K562 (cell line): ENCODE results near the gene ZNF628. TPM values are rescaled to one million over a fixed set of nuclear protein-coding genes. Genes with fewer than 3 reads are reported as not detected.
A peak's percentile ranks its signal among the peaks of the same experiment; 100 is the strongest.

Source experiments
- ASH1L ChIP-seq: fragments of 450-650 bp; IDR thresholded peaks from 2 replicates; pipeline ENCODE4 v1.6.1; 2018; ENCODE audit warnings: borderline replicate concordance, mild to moderate bottlenecking, low read depth; ENCODE audit not compliant: partially characterized antibody
- CXXC5 ChIP-seq: fragments of 250-450 bp; sonication (Bioruptor Pico); IDR thresholded peaks from 2 replicates; pipeline ENCODE4 v1.8.0; 2022; ENCODE audit warnings: inconsistent platforms, mild to moderate bottlenecking, moderate library complexity
- FOS ChIP-seq: IDR thresholded peaks from 3 replicates; pipeline ENCODE4 v1.6.1; 2011; ENCODE audit not compliant: insufficient read length; ENCODE audit errors: extremely low read depth
- FOXO4 ChIP-seq: fragments of 450-650 bp; formaldehyde crosslinking; IDR thresholded peaks from 2 replicates; pipeline ENCODE4 v1.4.0; 2020; ENCODE audit warnings: mild to moderate bottlenecking, moderate library complexity
- FUS ChIP-seq: fragments of 200-400 bp; formaldehyde crosslinking; optimal IDR thresholded peaks from 2 replicates; pipeline ENCODE3; 2017; ENCODE audit warnings: low read depth, low read length
- GATAD2A ChIP-seq: fragments of 450-650 bp; IDR thresholded peaks from 2 replicates; pipeline ENCODE4 v1.6.1; 2017
- HES1 ChIP-seq: fragments of 450-650 bp; IDR thresholded peaks from 2 replicates; pipeline ENCODE4 v1.6.1; 2016; ENCODE audit warnings: low read depth, mild to moderate bottlenecking, moderate library complexity
- HNRNPUL1 ChIP-seq: fragments of 200-400 bp; formaldehyde crosslinking; IDR thresholded peaks from 2 replicates; pipeline ENCODE4 v1.6.1; 2017; ENCODE audit warnings: low read length
- NEUROD1 ChIP-seq: fragments of 150-350 bp; IDR thresholded peaks from 2 replicates; pipeline ENCODE4 v1.6.1; 2014; ENCODE audit warnings: borderline replicate concordance, low read length, low read depth; ENCODE audit not compliant: partially characterized antibody
- PCBP1 ChIP-seq: fragments of 200-400 bp; formaldehyde crosslinking; IDR thresholded peaks from 2 replicates; pipeline ENCODE4 v1.6.1; 2018; ENCODE audit warnings: mild to moderate bottlenecking, low read depth, low read length; ENCODE audit not compliant: poor library complexity, severe bottlenecking
- PHF20 ChIP-seq: fragments of 450-650 bp; IDR thresholded peaks from 2 replicates; pipeline ENCODE4 v1.6.1; 2018; ENCODE audit not compliant: partially characterized antibody
- POLR2AphosphoS2 ChIP-seq: IDR thresholded peaks from 2 replicates; pipeline ENCODE4 v1.6.1; 2012; ENCODE audit warnings: low read length, improper control_type of control experiment
- STAG1 ChIP-seq: sonication (generic); formaldehyde crosslinking; IDR thresholded peaks from 2 replicates; pipeline ENCODE4 v1.5.0; 2020; ENCODE audit warnings: missing genetic modification reagents, borderline replicate concordance
- TAF7 ChIP-seq: fragments of 450-650 bp; IDR thresholded peaks from 2 replicates; pipeline ENCODE4 v1.6.1; 2016; ENCODE audit warnings: missing genetic modification characterization, missing compliant biosample characterization
- TRIM25 ChIP-seq: fragments of 450-650 bp; IDR thresholded peaks from 2 replicates; pipeline ENCODE4 v1.7.0; 2016; ENCODE audit warnings: borderline replicate concordance
- U2AF2 ChIP-seq: fragments of 200-400 bp; formaldehyde crosslinking; optimal IDR thresholded peaks from 2 replicates; pipeline ENCODE3; 2017; ENCODE audit warnings: low read depth, mild to moderate bottlenecking, low read length
- ZNF165 ChIP-seq: fragments of 250-450 bp; sonication (Bioruptor Pico); IDR thresholded peaks from 2 replicates; pipeline ENCODE4 v1.4.0; 2020; ENCODE audit warnings: borderline replicate concordance
- ZNF785 ChIP-seq: fragments of 250-450 bp; sonication (Bioruptor Pico); IDR thresholded peaks from 2 replicates; pipeline ENCODE4 v1.4.0; 2020; ENCODE audit warnings: mild to moderate bottlenecking
- polyA plus RNA-seq, 8 experiments: library from polyadenylated mRNA; depleted of rRNA in 4 of 8; stranded (reverse) in 5 of 8; unstranded in 3 of 8; fragments of >200 nt; fragmentation: Nextera tagmentation in 2 of 8; fragmentation: Illumina TruSeq in 1 of 8; extraction: Ambion mirVana in 2 of 8; extraction: Trizol in 1 of 8; gene quantifications; 2 replicates each; pipeline versions ENCODE4 v1.2.1 to v1.2.3, GENCODE V29; 2011 to 2014; ENCODE audit warnings: inconsistent platforms in 1 of 8, missing spikeins in 1 of 8
- total RNA-seq, 7 experiments: library from RNA; depleted of rRNA in 6 of 7; stranded (reverse); fragments of >200 nt in 6 of 7; fragmentation: Illumina TruSeq in 2 of 7; extraction: Trizol in 2 of 7; gene quantifications; 2 replicates each; pipeline versions ENCODE4 v1.2.1 to v1.2.3, GENCODE V29; 2011 to 2021; ENCODE audit warnings: low replicate concordance in 1 of 7
- TF ChIP-seq, protein P1 (sequence below): fragments of 450-650 bp; formaldehyde crosslinking; IDR thresholded peaks from 2 replicates; pipeline ENCODE4 v1.4.0; 2020; ENCODE audit warnings: mild to moderate bottlenecking
- TF ChIP-seq, protein P2 (sequence below): fragments of 250-450 bp; sonication (Bioruptor Pico); IDR thresholded peaks from 2 replicates; pipeline ENCODE4 v1.5.0; 2021; ENCODE audit warnings: mild to moderate bottlenecking, moderate library complexity

The ZNF628 gene
- total and polyA plus RNA-seq, 9 of the 15 experiments (the other 6 are each of a cell fraction or from before 2014, with no cell fraction given) = 0.13 to 13.6 (median 2.2) TPM; not detected in 3

GRCh38 chr19:55440411-55441105 lies 35.9 kb upstream of the ZNF628 start (continued):
- TF ChIP-seq STAG1 (CRISPR knock-in tag) (no peak), PCBP1 (no peak), CXXC5 (0 out of 2 replicates have a peak, but pooled peaks have one; percentile 25), ZNF785 (no peak), TRIM25 (no peak), NEUROD1 (no peak), FUS (no peak), ZNF165 (CRISPR knock-in tag) (no peak), ASH1L (no peak), POLR2AphosphoS2 (no peak), GATAD2A (no peak), FOS (no peak), PHF20 (no peak), HES1 (no peak), FOXO4 (CRISPR knock-in tag) (no peak), HNRNPUL1 (no peak), U2AF2 (no peak), TAF7 (tag) (no peak)
- TF ChIP-seq, protein P1, sequence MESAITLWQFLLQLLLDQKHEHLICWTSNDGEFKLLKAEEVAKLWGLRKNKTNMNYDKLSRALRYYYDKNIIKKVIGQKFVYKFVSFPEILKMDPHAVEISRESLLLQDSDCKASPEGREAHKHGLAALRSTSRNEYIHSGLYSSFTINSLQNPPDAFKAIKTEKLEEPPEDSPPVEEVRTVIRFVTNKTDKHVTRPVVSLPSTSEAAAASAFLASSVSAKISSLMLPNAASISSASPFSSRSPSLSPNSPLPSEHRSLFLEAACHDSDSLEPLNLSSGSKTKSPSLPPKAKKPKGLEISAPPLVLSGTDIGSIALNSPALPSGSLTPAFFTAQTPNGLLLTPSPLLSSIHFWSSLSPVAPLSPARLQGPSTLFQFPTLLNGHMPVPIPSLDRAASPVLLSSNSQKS (CRISPR knock-in tag) = no peak
- TF ChIP-seq, protein P2, sequence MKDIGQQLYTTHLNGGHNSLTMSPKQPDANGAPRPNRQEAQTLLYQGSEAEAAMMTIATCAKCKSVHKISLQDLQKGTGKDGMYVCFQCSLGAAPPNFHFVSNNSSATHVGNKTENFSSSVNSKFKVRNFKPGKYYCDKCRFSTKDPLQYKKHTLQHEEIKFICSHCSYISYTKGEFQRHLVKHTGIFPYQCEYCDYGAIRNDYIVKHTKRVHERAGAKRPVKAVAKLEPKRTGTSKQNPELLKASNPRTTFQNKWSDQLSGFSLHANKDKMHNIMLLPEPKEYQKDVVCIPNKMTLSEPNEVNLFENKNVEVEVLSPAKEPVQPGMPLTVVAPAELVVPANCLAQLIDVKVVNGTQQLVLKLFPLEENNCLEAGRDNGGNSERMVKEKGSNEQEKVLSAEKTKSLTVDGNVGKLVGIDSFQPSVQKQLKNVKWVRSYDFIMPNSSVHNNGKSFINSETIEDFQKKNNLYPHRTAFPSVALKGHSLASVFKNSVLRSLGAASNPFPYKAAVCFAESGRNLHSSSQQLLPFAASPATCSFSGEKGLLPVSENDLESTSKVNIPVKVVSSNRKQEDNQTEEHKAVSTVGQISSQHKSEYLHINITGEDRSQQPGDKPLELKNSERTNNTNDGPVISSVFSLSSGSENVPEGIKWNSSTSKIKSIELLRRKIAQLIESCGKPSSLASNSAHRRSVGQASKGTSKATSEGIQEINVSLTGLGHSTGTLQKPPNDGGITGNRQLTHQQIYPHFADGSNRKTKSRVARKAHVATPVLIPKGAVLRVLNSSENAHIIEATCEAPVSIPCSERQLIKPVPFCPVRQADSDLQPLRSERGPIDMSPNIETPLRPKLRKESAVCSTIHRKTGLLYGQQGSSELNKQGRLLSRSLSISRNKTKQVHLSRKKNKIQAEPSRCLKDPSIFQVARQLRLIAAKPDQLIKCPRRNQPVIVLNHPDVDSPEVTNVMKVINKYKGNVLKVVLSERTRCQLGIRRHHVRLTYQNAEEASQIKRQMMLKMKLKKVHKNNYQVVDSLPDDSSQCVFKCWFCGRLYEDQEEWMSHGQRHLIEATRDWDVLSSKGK = no peak
